GM23248 (cell line): Measurements from ENCODE around the gene FRRS1L.

Experiments
- EZH2 ChIP-seq: fragments of 200-600 bp; sonication (generic); IDR thresholded peaks from 2 replicates; pipeline ENCODE4 v1.6.1; 2018; ENCODE audit warnings: antibody characterized with exemption, mild to moderate bottlenecking; ENCODE audit not compliant: insufficient read depth, poor library complexity, severe bottlenecking
- EZH2phosphoT487 ChIP-seq: fragments of 200-600 bp; sonication (generic); IDR thresholded peaks from 2 replicates; pipeline ENCODE4 v1.6.1; 2018; ENCODE audit warnings: antibody characterized with exemption, moderate library complexity, mild to moderate bottlenecking, low read depth; ENCODE audit not compliant: insufficient read depth

- no peak for TF ChIP-seq EZH2
- TF ChIP-seq EZH2phosphoT487 = no peak
Measured at GRCh38 chr9:109182550-109182939, 15.5 kb upstream of the FRRS1L start.
